Calu3 (cell line): Measurements from ENCODE around the gene SLC9A8. TPM values are rescaled to one million over a fixed set of nuclear protein-coding genes. Genes with fewer than 3 reads are reported as not detected.

Experiments used
- BruUV-seq: library from RNA; stranded (reverse); fragments of 400-500 nt; replicated peaks from 2 replicates; lab custom pipeline; 2021; lab: Mats Ljungman, UMichigan
- CTCF ChIA-PET: fragments of 300-600 bp; sonication (Branson Sonifier 250); formaldehyde crosslinking; loops from one replicate; lab custom pipeline; 2022; ENCODE audit warnings: antibody characterized with exemption; lab: Charles Lee
- DNase-seq: peaks from one replicate; pipeline ENCODE4 v3.0.0; 2022
- H3K27ac Mint-ChIP-seq: one replicate; pipeline ENCODE4 v1.8.0; 2022; ENCODE audit warnings: mixed read lengths; ENCODE audit not compliant: unreplicated experiment
- H3K27me3 Mint-ChIP-seq: one replicate; pipeline ENCODE4 v1.8.0; 2022; ENCODE audit warnings: mixed read lengths; ENCODE audit not compliant: unreplicated experiment
- H3K36me3 Mint-ChIP-seq: one replicate; pipeline ENCODE4 v1.8.0; 2022; ENCODE audit warnings: mild to moderate bottlenecking, moderate library complexity, mixed read lengths; ENCODE audit not compliant: insufficient read depth, unreplicated experiment
- H3K4me1 Mint-ChIP-seq: one replicate; pipeline ENCODE4 v1.8.0; 2022; ENCODE audit warnings: mild to moderate bottlenecking, low read depth, mixed read lengths; ENCODE audit not compliant: unreplicated experiment
- H3K4me3 Mint-ChIP-seq: one replicate; pipeline ENCODE4 v1.8.0; 2022; ENCODE audit warnings: mild to moderate bottlenecking, low read depth, moderate library complexity, mixed read lengths; ENCODE audit not compliant: unreplicated experiment
- H3K9me3 Mint-ChIP-seq: one replicate; pipeline ENCODE4 v1.8.0; 2022; ENCODE audit warnings: low read depth, mixed read lengths; ENCODE audit not compliant: unreplicated experiment
- CTCF ChIP-seq: fragments of 200-600 bp; IDR thresholded peaks from one replicate; pipeline ENCODE4 v1.8.0; 2022; ENCODE audit warnings: antibody characterized with exemption; ENCODE audit not compliant: unreplicated experiment
- intact Hi-C: fragments of 100-400 bp; cut with micrococcal nuclease; formaldehyde crosslinking; loops from one replicate; pipeline ENCODE4 v1.10.0; 2022; ENCODE audit not compliant: unreplicated experiment
- total RNA-seq: library from RNA; stranded (reverse); gene quantifications from 2 replicates; pipeline ENCODE4 v1.2.3, GENCODE V29; 2022

SLC9A8 gene
- total RNA-seq, 1 experiment from 2014 or later: 30.0 TPM

- CTCF ChIA-PET: interaction anchor here (1.0 to 1.1 kb wide), 3 partner anchors 180 to 213 kb away, joined by 3 to 4 read pairs (median 3); no protein-coding TSS in a partner anchor
- H3K9me3 Mint-ChIP-seq: no peaks in the 10 kb centered on the region
- H3K4me3 Mint-ChIP-seq: no peak overlapping the region
- intact Hi-C loops: no loop called here
- peaks cover 48% of the 10 kb centered on the region for H3K36me3 Mint-ChIP-seq
- no TSS peak for BruUV-seq
- TF ChIP-seq CTCF: no peak
- no peaks in the 10 kb centered on the region for H3K27me3 Mint-ChIP-seq
- peak; percentile 50 for DNase-seq
- H3K27ac Mint-ChIP-seq: no peak overlapping the region
- H3K4me1 Mint-ChIP-seq: peaks cover 25% of the 10 kb centered on the region
Observed at GRCh38 chr20:49821870-49822331, 9.3 kb downstream of the SLC9A8 start.

GRCh38 chr20:49823152-49823847 lies 10.7 kb downstream of the SLC9A8 start:
- TF ChIP-seq CTCF: no peak
- intact Hi-C loops: no loop called here
- peaks cover 34% of the 10 kb centered on the region for H3K36me3 Mint-ChIP-seq
- peaks cover 25% of the 10 kb centered on the region for H3K4me1 Mint-ChIP-seq
- no peaks in the 10 kb centered on the region for H3K9me3 Mint-ChIP-seq
- no peak for DNase-seq
- H3K27me3 Mint-ChIP-seq: no peaks in the 10 kb centered on the region
- no peak overlapping the region for H3K4me3 Mint-ChIP-seq
- BruUV-seq: no TSS peak
- CTCF ChIA-PET: no interaction called here
- no peak overlapping the region for H3K27ac Mint-ChIP-seq

GRCh38 chr20:49824206-49824605 lies 11.6 kb downstream of the SLC9A8 start:
- Mint-ChIP-seq H3K27ac (no peak overlapping the region), H3K27me3 (no peaks in the 10 kb centered on the region), H3K36me3 (peaks cover 30% of the 10 kb centered on the region), H3K9me3 (no peaks in the 10 kb centered on the region), H3K4me3 (no peak overlapping the region), H3K4me1 (peaks cover 25% of the 10 kb centered on the region)
- no TSS peak for BruUV-seq
- no peak for TF ChIP-seq CTCF
- CTCF ChIA-PET: interaction anchor here (0.6 to 0.8 kb wide), 2 partner anchors 22 to 97 kb away, joined by 3 to 4 read pairs; no protein-coding TSS in a partner anchor
- intact Hi-C loops: no loop called here
- DNase-seq: no peak

- H3K9me3 Mint-ChIP-seq: no peaks in the 10 kb centered on the region
- TF ChIP-seq CTCF: no peak
- CTCF ChIA-PET: interaction anchor here (1.0 kb wide), 1 partner anchor 215 kb away, joined by 4 read pairs; no protein-coding TSS in a partner anchor
- no peak for DNase-seq
- no peaks in the 10 kb centered on the region for H3K27me3 Mint-ChIP-seq
- no TSS peak for BruUV-seq
- intact Hi-C loops: no loop called here
- H3K4me1 Mint-ChIP-seq: peaks cover 25% of the 10 kb centered on the region
- no peak overlapping the region for H3K27ac Mint-ChIP-seq
- no peak overlapping the region for H3K4me3 Mint-ChIP-seq
- H3K36me3 Mint-ChIP-seq: peaks cover 20% of the 10 kb centered on the region
Observed at GRCh38 chr20:49825521-49826033, 12.9 kb downstream of the SLC9A8 start.
